SW480 (cell line): ENCODE measurements around the gene PAFAH2.
A peak's percentile ranks its signal among the peaks of the same experiment; 100 is the strongest.

Experiments
- DNase-seq: peaks from one replicate; pipeline ENCODE4 v3.0.0-alpha.2; 2016; ENCODE audit warnings: low spot score

PAFAH2 gene

GRCh38 chr1:25997828-25998761, at the start of gene PAFAH2:
PAFAH2 (minus strand) TSS chr1:25998063; CDS start chr1:25990816, 7,247 bp downstream.
- peak; percentile 97 for DNase-seq

DNA sequence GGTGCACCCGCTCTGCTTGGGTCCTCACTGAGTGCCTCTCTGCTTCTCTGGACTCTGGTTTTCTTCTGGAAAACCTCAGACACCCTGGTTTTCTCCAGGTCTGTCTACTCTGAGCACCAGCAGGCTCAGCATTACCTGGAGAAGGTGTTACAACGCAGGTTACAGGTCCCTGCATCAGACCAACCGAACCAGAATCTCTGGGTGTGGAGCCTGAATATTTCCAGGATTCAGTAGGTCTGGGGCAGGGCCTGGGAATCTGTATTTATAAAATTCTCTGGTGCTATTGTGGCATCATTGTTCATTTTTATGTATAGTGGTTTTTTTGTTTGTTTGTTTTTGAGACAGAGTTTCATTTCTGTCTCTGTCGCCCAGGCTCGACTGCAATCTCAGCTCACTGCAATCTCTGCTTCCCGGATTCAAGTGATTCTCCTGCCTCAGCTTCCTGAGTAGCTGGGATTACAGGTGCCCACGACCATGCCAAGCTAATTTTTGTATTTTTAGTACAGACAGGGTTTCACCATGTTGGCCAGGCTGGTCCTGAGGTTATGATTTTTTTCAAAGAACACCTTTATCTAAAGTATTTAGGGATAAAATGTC, 49.5 kb upstream of the PAFAH2 start:
- DNase-seq = no peak

DNA sequence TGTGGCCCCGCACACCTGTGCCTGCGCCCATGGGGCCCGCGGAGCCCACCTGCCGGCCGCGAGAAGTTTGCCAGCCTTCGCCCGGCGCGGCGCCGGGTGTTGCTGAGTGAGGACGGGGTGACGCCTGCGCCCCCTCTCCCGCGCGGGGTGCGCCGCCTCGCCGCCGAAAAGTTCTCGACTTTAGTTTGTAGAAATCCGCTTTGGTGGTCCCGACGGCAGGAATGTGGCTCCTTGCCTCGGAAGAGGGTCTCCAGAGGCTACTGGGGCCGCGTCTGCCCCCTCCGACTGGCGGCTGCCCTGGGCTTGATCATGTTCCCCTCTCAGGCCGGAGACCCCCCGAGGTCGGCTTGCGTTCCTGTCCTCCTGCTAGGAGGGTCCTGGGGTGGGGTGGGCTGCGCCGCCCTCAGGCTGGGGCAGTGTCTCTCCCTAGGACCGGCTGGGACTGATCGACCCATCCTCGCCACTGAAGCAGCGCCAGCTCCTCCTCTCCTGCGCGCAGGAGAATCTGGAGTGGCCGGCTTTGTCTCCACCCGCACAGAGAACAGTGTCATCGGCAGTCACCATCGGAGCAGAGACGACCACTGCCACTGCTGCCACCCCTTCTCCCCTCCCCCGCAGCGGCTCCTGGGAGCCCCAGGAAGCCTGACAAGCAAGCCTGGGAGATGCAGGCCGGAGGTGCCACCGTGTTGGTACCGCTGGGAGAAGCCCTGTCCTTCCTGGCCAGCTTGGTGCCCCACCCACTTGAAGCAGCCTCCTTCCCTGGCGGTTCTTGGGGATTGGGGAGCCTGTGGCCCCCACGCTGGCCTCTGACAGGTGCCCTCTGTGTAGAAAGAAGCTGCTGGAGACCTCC, 48.6 kb upstream of the PAFAH2 start:
- DNase-seq = no peak

- peak; percentile 18 for DNase-seq
Measured at GRCh38 chr1:26045722-26046245, 47.9 kb upstream of the PAFAH2 start, which contains the start of gene SLC30A2. SLC30A2 (minus strand) TSS chr1:26046118; CDS start chr1:26045896, 222 bp downstream.

GRCh38 chr1:26044971-26045721, 47.3 kb upstream of the PAFAH2 start:
- no peak for DNase-seq

- DNase-seq = no peak
Measured at GRCh38 chr1:26044414-26044813, 46.6 kb upstream of the PAFAH2 start.

DNA sequence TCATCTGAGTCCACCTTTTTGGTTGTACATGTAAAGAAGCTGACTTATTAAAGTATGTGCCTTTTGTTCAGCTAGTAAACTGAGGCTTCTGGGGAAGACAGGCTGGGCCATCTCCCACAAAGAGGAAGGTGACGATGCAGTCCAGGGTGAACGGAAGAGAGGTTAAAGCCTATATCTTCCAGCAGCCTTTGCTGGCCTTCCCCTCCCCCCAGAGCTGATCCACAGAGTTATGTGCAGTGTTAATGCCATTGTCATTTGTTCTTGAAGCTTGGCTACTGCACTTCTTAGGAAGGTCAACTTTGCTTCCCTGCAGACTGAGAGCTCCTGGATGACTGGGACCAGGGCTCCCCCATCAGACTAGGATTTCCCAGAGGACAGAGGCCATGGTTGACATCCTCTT, 45.9 kb upstream of the PAFAH2 start:
- DNase-seq = no peak

GRCh38 chr1:26041978-26042377, 44.1 kb upstream of the PAFAH2 start:
- DNase-seq = no peak

- no peak for DNase-seq
Measured at GRCh38 chr1:26041401-26041800, 43.5 kb upstream of the PAFAH2 start.

- no peak for DNase-seq
Measured at GRCh38 chr1:26038904-26039303, 41.0 kb upstream of the PAFAH2 start.

GRCh38 chr1:26038477-26038876, 40.6 kb upstream of the PAFAH2 start:
- DNase-seq = no peak

- DNase-seq = no peak
Measured at GRCh38 chr1:26037904-26038303, 40.0 kb upstream of the PAFAH2 start.

GRCh38 chr1:26036756-26037281, 39.0 kb upstream of the PAFAH2 start:
- no peak for DNase-seq

DNA sequence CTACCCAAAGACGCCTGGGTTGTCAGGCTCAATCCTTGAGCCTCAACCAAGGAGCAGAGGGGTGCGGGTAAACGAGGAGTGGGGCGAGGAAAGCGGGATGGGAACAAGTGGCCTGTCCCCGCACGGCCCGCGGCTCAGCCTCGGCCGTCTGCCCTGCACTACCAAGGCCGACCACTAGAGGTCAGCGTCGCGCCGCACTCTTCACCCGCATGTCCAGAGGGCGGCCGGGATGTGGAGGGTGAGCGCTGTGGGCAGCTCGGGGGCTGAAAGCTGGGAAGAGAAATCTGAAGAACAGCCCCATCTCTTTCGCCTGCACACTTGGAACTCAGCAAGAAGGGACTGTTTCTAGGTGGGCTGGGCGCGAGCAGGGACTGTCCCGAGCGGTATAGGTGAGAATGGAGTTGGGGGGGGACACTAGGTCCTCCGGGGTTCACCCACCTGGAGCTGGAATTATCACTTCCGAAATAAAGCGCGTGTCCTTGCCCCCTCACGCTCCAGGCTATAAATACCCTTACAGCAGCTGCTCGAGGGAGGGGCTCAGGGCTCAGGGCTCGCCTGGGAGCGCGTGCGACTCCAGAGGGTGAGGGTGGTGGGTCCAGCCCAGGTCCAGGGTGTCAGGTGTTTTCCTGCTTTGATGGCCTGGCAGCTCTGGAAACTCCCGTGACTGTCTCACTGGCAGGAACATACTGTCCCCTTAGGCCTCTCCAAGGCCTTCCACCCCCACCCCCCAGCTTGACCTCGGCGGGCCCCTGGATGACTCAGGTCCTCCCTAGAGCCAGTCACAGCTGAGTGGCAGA, 38.3 kb upstream of the PAFAH2 start:
- DNase-seq = peak; percentile 61

DNA sequence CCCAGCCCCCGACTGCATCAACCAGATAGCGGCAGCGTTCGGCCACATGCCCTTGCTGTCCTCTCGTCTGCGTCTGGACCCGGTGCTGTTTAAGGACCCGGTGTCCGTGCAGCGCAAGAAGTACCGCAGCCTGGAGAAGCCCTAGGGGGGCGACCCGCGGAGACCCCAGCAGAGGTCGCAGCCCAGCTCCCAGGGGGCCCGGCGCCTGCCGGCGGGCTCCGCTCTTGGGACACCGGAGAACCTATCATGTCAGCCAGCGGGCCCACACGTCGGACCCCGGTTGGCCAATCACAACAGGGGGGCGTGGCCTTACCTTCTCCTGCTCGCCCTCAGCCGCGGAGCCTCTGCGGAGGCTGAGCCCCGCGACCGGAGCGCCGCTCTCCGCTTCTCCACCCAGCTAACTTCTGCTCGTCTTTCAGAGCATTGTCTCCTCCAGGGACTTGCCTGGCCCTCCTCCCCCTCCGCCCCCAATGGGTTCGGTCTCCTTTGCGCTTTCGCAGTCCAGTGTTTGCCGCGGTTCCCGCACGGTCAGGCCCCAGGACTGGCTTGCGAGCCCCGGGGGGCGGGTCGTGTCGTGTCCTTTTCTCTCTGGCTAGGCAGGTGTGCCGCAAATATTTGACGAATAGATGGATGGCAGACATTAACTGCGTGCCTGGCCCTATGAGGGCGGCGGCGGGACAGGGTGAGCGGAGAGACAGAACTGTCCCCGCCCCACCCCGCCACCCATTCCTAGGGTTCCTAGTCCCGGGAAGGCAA, 37.5 kb upstream of the PAFAH2 start:
- DNase-seq = peak; percentile 92

- no peak for DNase-seq
Measured at GRCh38 chr1:26034504-26035202, 36.8 kb upstream of the PAFAH2 start.

GRCh38 chr1:26032656-26033357, 34.9 kb upstream of the PAFAH2 start:
- no peak for DNase-seq

GRCh38 chr1:26031611-26032220, 33.9 kb upstream of the PAFAH2 start:
- no peak for DNase-seq
